NCI-H345 (cell line): ENCODE data around the gene RPL29.

Experiments
- DNase-seq: peaks from one replicate; lab custom pipeline; 2025; lab: John Stamatoyannopoulos, UW

Gene RPL29

GRCh38 chr3:51945926-51946705 lies 49.6 kb downstream of the RPL29 start:
- DNase-seq = no peak

- no peak for DNase-seq
Measured at GRCh38 chr3:51945031-51945840, 50.5 kb downstream of the RPL29 start.

GRCh38 chr3:51944451-51945021 lies 51.2 kb downstream of the RPL29 start:
- no peak for DNase-seq
